Jurkat, Clone E6-1 (cell line): ENCODE measurements around the gene SPIN1.

Experiments
- DNase-seq: peaks from one replicate; pipeline ENCODE4 v3.0.0-alpha.2; 2011; ENCODE audit warnings: low read depth, low spot score
- H3K4me3 ChIP-seq: 2 replicates; pipeline ENCODE4 v1.5.1; 2011; ENCODE audit warnings: mild to moderate bottlenecking, low read length, control low read depth, moderate library complexity

Gene SPIN1

GRCh38 chr9:88426651-88427050 lies 38.4 kb downstream of the SPIN1 start:
- no peak for DNase-seq
- H3K4me3 ChIP-seq = no peak overlapping the region

- H3K4me3 ChIP-seq = no peak overlapping the region
- no peak for DNase-seq
Observed at GRCh38 chr9:88429595-88430430, 41.6 kb downstream of the SPIN1 start.

GRCh38 chr9:88433583-88434255 lies 45.5 kb downstream of the SPIN1 start:
- H3K4me3 ChIP-seq = no peak overlapping the region
- DNase-seq = no peak

- no peak for DNase-seq
- no peak overlapping the region for H3K4me3 ChIP-seq
Observed at GRCh38 chr9:88435336-88435735, 47.1 kb downstream of the SPIN1 start.

GRCh38 chr9:88436379-88436778 lies 48.1 kb downstream of the SPIN1 start:
- no peak for DNase-seq
- H3K4me3 ChIP-seq = no peak overlapping the region

GRCh38 chr9:88437210-88438146 lies 49.2 kb downstream of the SPIN1 start:
- no peak for DNase-seq
- no peak overlapping the region for H3K4me3 ChIP-seq

GRCh38 chr9:88438811-88439210 lies 50.6 kb downstream of the SPIN1 start:
- no peak overlapping the region for H3K4me3 ChIP-seq
- peak; percentile 52 for DNase-seq

GRCh38 chr9:88441301-88442007 lies 53.2 kb downstream of the SPIN1 start:
- DNase-seq = no peak
- H3K4me3 ChIP-seq = no peak overlapping the region

GRCh38 chr9:88443480-88444113 lies 55.4 kb downstream of the SPIN1 start:
- H3K4me3 ChIP-seq = no peak overlapping the region
- DNase-seq = no peak

GRCh38 chr9:88446728-88447127 lies 58.5 kb downstream of the SPIN1 start:
- DNase-seq = peak; percentile 43
- no peak overlapping the region for H3K4me3 ChIP-seq

GRCh38 chr9:88447431-88447830 lies 59.2 kb downstream of the SPIN1 start:
- no peak for DNase-seq
- H3K4me3 ChIP-seq = no peak overlapping the region

- DNase-seq = no peak
- H3K4me3 ChIP-seq = no peak overlapping the region
Observed at GRCh38 chr9:88451160-88451559, 62.9 kb downstream of the SPIN1 start.

- H3K4me3 ChIP-seq = no peak overlapping the region
- DNase-seq = no peak
Observed at GRCh38 chr9:88458716-88459465, 70.6 kb downstream of the SPIN1 start.

- DNase-seq = no peak
- no peak overlapping the region for H3K4me3 ChIP-seq
Observed at GRCh38 chr9:88460587-88461332, 72.5 kb downstream of the SPIN1 start.

- no peak overlapping the region for H3K4me3 ChIP-seq
- no peak for DNase-seq
Observed at GRCh38 chr9:88462191-88462590, 73.9 kb downstream of the SPIN1 start.

GRCh38 chr9:88464851-88465250 lies 76.6 kb downstream of the SPIN1 start:
- DNase-seq = no peak

GRCh38 chr9:88468226-88468625 lies 80.0 kb downstream of the SPIN1 start:
- no peak for DNase-seq
- H3K4me3 ChIP-seq = no peak overlapping the region

More at GRCh38 chr9:88464851-88465250, 76.6 kb downstream of the SPIN1 start:
- H3K4me3 ChIP-seq = no peak overlapping the region
